ENCODE results near the gene HYPK.
"Not testable (repeated sequence)": the region's sequence is repeated elsewhere in the genome, so short reads cannot be mapped to it uniquely, and the experiment has no call there.

DNA sequence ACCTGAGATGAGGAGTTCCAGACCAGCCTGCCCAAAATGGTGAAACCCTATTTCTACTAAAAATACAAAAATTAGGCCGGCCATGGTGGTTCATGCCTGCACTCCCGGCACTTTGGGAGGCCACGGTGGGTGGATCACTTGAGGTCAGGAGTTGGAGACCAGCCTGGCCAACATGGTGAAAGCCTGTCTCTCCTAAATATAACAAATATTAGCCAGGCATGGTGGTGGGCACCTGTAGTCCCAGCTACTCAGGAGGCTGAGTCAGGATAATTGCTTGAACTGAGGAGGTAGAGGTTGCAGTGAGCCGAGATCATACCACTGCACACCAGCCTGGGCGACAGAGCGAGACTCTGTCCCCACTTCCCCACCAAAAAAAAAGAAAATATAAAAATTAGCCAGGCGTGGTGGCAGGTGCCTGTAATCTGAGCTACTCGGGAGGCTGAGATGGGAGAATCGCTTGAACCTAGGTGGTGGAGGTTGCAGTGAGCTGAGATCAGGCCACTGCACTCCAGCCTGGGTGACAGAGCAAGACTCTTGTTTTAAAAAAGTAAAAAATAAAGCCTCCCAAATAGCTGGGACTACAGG lies 30.4 kb downstream of the HYPK start:
- TF ChIP-seq, protein P1, sequence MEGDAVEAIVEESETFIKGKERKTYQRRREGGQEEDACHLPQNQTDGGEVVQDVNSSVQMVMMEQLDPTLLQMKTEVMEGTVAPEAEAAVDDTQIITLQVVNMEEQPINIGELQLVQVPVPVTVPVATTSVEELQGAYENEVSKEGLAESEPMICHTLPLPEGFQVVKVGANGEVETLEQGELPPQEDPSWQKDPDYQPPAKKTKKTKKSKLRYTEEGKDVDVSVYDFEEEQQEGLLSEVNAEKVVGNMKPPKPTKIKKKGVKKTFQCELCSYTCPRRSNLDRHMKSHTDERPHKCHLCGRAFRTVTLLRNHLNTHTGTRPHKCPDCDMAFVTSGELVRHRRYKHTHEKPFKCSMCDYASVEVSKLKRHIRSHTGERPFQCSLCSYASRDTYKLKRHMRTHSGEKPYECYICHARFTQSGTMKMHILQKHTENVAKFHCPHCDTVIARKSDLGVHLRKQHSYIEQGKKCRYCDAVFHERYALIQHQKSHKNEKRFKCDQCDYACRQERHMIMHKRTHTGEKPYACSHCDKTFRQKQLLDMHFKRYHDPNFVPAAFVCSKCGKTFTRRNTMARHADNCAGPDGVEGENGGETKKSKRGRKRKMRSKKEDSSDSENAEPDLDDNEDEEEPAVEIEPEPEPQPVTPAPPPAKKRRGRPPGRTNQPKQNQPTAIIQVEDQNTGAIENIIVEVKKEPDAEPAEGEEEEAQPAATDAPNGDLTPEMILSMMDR (IDR thresholded peaks at IDR 0.05): not testable (repeated sequence)
- TF ChIP-seq POLR2A (IDR thresholded peaks at IDR 0.05): not testable (repeated sequence)
